HL-60 (cell line): ENCODE measurements around the gene EXOC6B.

Source experiments
- DNase-seq, 2 experiments: peaks; one replicate each; pipeline ENCODE4 v3.0.0-alpha.2; 2010 to 2020; ENCODE audit warnings: low read depth in 1 of 2, low spot score in 1 of 2
- H3K27ac ChIP-seq: fragments of 250-450 bp; sonication (Bioruptor Pico); replicated peaks from 2 replicates; pipeline ENCODE4 v1.5.1; 2020; ENCODE audit warnings: mild to moderate bottlenecking, moderate library complexity
- H3K27me3 ChIP-seq: fragments of 250-450 bp; sonication (Bioruptor Pico); 2 replicates; pipeline ENCODE4 v1.5.1; 2021; ENCODE audit warnings: mild to moderate bottlenecking, moderate library complexity; ENCODE audit not compliant: insufficient read depth, poor library complexity, severe bottlenecking
- H3K4me3 ChIP-seq: replicated peaks from 2 replicates; pipeline ENCODE4 v1.5.1; 2011; ENCODE audit warnings: mild to moderate bottlenecking, control low read depth, low read length; ENCODE audit not compliant: insufficient read depth
- GABPA ChIP-seq: IDR thresholded peaks from 2 replicates; pipeline ENCODE4 v1.6.1; 2012; ENCODE audit warnings: low read depth
- POLR2AphosphoS5 ChIP-seq: IDR thresholded peaks from 2 replicates; pipeline ENCODE4 v1.6.1; 2012; ENCODE audit warnings: low read depth
- SPI1 ChIP-seq: IDR thresholded peaks from 2 replicates; pipeline ENCODE4 v1.6.1; 2012; ENCODE audit warnings: low read depth, mild to moderate bottlenecking, borderline replicate concordance
- TF ChIP-seq, protein P1 (sequence below): IDR thresholded peaks from one replicate; pipeline ENCODE4 v1.5.1; 2011; ENCODE audit warnings: low read length, control low read depth, inconsistent platforms; ENCODE audit not compliant: insufficient read depth
- TF ChIP-seq, protein P2 (sequence below): IDR thresholded peaks from 2 replicates; pipeline ENCODE4 v1.6.1; 2012; ENCODE audit warnings: low read depth; ENCODE audit not compliant: insufficient replicate concordance

EXOC6B gene

DNA sequence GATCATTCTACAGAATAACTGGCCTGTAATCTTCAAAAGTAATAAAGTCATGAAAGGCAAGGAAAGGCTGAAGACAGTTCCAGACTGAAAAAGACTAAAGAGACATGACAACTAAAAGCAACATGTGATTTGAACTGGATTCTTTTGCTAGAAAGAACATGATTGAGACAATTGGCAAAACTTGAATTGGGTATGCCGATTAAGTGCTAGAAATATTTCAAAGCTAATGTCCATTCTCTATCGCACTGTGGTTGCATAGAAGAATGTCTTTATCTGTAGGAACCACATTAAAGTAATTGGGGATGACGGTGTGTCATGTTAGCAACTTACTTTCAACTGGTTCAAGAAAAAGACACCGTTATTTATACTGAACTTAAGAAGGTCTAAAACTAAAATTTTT, 98.5 kb downstream of the EXOC6B start:
- Histone ChIP-seq H3K27ac (no peak overlapping the region), H3K27me3 (no peaks in the 10 kb centered on the region), H3K4me3 (no peak overlapping the region)
- no peak for DNase-seq
- no peak for TF ChIP-seq GABPA

DNA sequence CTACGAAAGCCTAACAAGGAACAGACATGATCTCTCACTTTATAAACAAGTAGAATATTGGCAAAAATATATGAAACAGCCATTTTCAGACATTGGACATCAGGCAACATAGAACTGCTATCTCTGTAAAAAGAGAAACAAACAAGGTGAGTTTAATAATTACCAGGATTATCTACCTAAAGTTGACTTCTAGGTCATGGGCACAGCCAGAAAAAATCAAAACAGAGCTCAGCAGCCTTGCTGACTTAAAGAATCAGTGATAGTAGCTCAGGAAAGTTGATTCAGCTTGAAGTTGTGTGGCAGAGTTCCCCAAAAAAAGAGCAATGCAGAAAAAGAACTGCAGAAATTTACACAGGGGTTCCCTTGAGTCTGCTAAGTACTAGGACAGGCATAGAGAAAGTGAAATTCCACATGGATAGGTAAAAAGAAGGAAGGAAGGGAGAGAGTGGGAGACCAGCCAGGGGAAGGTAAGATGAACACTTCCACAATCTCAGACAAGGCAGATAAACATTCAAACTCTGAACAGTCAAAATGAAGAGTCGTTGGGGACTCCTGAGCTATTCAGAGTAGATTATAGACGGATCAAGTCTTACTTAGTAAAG, 102.0 kb downstream of the EXOC6B start:
- Histone ChIP-seq H3K27ac (no peak overlapping the region), H3K27me3 (no peaks in the 10 kb centered on the region), H3K4me3 (no peak overlapping the region)
- TF ChIP-seq POLR2AphosphoS5: no peak
- no peak for TF ChIP-seq GABPA
- TF ChIP-seq, protein P1, sequence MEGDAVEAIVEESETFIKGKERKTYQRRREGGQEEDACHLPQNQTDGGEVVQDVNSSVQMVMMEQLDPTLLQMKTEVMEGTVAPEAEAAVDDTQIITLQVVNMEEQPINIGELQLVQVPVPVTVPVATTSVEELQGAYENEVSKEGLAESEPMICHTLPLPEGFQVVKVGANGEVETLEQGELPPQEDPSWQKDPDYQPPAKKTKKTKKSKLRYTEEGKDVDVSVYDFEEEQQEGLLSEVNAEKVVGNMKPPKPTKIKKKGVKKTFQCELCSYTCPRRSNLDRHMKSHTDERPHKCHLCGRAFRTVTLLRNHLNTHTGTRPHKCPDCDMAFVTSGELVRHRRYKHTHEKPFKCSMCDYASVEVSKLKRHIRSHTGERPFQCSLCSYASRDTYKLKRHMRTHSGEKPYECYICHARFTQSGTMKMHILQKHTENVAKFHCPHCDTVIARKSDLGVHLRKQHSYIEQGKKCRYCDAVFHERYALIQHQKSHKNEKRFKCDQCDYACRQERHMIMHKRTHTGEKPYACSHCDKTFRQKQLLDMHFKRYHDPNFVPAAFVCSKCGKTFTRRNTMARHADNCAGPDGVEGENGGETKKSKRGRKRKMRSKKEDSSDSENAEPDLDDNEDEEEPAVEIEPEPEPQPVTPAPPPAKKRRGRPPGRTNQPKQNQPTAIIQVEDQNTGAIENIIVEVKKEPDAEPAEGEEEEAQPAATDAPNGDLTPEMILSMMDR: no peak
- TF ChIP-seq, protein P2, sequence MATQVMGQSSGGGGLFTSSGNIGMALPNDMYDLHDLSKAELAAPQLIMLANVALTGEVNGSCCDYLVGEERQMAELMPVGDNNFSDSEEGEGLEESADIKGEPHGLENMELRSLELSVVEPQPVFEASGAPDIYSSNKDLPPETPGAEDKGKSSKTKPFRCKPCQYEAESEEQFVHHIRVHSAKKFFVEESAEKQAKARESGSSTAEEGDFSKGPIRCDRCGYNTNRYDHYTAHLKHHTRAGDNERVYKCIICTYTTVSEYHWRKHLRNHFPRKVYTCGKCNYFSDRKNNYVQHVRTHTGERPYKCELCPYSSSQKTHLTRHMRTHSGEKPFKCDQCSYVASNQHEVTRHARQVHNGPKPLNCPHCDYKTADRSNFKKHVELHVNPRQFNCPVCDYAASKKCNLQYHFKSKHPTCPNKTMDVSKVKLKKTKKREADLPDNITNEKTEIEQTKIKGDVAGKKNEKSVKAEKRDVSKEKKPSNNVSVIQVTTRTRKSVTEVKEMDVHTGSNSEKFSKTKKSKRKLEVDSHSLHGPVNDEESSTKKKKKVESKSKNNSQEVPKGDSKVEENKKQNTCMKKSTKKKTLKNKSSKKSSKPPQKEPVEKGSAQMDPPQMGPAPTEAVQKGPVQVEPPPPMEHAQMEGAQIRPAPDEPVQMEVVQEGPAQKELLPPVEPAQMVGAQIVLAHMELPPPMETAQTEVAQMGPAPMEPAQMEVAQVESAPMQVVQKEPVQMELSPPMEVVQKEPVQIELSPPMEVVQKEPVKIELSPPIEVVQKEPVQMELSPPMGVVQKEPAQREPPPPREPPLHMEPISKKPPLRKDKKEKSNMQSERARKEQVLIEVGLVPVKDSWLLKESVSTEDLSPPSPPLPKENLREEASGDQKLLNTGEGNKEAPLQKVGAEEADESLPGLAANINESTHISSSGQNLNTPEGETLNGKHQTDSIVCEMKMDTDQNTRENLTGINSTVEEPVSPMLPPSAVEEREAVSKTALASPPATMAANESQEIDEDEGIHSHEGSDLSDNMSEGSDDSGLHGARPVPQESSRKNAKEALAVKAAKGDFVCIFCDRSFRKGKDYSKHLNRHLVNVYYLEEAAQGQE: no peak
- no peak for TF ChIP-seq SPI1
- no peak for DNase-seq

DNA sequence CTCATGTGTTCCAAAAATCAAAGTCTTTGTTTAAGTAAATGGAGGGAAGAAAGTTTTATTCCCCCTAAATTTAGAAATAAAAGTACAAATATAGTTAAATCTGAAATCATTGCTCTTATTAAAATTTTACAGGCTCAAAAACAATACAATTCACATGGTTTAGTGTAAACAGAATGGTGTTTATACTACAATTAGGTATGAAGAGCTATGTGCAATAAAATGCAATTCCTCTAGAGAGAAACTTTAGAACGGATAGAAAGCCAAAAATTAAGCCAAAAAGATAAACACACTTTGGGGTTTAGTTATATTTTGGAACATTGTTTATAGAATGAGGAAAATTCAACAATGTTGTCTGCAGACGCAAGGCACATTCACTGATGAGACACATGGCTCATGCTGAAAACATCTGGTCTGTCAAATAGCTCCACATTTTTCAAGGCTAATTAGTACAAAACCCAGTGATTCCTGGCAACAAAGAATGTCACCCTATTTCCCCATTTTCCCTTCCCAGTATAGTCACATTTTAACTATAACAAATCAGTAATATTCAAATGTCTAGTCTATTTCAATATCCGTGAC, 103.3 kb downstream of the EXOC6B start:
- H3K27ac ChIP-seq: no peak overlapping the region
- no peak for DNase-seq
- H3K27me3 ChIP-seq: no peaks in the 10 kb centered on the region
- no peak for TF ChIP-seq POLR2AphosphoS5
- TF ChIP-seq GABPA: no peak
- no peak for TF ChIP-seq SPI1
- TF ChIP-seq, protein P2: no peak
- TF ChIP-seq, protein P1: no peak
- no peak overlapping the region for H3K4me3 ChIP-seq

DNA sequence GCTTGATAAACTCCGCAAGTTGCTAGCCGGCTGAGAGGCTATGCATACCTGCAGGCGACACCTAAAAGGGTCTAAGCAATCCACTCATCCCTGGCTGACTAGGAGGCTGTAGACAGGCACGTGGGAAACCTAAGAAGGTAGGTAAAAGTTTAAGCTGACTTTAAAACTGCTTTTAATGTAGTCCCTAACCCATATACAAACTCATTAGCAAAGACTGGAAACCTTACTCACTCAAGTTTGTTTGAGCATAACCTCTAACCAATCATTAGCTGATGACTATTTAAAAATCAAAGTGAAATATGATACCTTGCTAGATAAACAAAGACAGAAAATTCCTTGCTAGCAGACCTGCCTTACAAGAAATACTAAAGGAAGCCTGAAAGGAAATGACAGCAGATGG, 106.4 kb downstream of the EXOC6B start:
- TF ChIP-seq GABPA: no peak
- TF ChIP-seq SPI1: no peak
- TF ChIP-seq, protein P2: no peak
- no peak for TF ChIP-seq POLR2AphosphoS5
- TF ChIP-seq, protein P1: no peak
- DNase-seq: no peak
- no peak overlapping the region for H3K27ac ChIP-seq
- H3K27me3 ChIP-seq: no peaks in the 10 kb centered on the region
- no peak overlapping the region for H3K4me3 ChIP-seq
